Right lung (tissue), 5 donors: Measurements from ENCODE around the gene SERPINB7. TPM values are rescaled to one million over a fixed set of nuclear protein-coding genes. Genes with fewer than 3 reads are reported as not detected.
A peak's percentile ranks its signal among the peaks of the same experiment; 100 is the strongest.

Source experiments
- DNase-seq, 2 donors: peaks; one replicate each; pipeline ENCODE4 v3.0.0-alpha.2; 2013
- polyA plus RNA-seq, 5 donors: library from polyadenylated mRNA; unstranded; fragments of 120-200 nt; gene quantifications; one replicate each; pipeline versions ENCODE4 v1.2.1 to v1.2.3, GENCODE V29; 2013; ENCODE audit warnings: inconsistent platforms in 1 of 5, low replicate concordance in 1 of 5; ENCODE audit not compliant: insufficient read length in 5 of 5, insufficient read depth in 1 of 5

Gene SERPINB7
- polyA plus RNA-seq, 5 donors: not detected

DNA sequence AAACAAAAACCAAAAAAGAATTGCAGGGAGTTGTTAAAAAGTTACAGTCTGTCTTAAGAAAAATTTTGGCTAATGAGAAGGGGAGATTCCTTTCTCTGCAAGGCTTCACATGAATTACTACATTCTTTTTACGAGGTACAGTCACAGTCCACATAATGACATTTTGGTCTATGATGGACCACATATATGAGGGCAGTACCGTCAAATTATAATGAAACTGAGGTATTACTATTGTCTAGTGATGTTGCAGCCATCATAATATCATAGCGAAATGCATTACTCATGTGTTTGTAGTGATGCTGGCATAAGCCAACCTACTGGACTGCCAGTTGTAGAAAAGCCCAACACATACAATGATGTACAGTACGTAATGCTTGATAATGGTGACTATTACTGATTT, 12.5 kb downstream of the SERPINB7 start:
- DNase-seq: no peak

DNA sequence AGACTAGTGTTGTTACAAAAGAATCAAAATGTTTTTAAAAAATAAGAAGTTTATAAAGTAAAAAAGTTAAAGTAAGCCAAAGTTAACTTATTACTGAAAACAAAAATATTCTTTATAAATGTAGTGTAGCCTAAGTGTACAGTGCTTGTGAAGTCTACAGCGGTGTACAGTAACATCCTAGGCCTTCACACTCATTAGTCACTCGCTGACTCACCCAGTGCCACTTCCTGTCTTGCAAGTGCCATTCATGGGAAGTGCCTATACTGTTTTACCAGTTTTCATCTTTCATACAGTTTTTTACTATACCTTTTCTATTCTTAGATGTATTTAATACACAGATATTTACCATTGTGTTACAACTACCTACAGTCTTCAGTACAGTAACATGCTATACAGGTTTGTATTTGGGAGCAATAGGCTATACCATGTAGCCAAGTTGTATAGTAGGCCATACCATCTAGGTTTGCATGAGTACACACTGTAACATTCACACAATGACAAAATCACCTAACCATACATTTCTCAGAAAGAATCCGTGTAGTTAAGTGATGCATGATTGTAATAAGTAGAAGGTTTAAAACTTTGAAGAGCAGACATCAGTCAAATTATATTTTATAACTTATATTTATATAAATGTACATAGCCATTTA, 13.4 kb downstream of the SERPINB7 start:
- DNase-seq: no peak

DNA sequence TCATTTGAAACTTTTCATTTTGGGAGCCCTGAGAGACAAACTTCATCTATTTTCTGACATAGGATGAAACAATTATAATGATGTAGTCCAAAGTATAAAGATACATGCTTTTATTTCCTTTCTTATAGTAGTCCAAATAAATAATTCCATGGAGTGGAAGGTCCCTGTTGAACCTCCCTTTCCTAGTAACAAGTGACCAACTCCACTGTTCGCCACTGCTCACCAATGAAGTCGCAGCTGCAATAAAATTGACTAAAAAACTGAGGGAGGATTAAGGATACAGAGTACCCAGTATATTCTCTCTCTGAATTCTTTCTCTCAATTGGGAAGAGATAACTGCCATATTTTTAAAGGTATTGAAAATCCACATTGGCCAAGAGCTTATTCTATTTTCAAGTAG, 14.1 kb downstream of the SERPINB7 start:
- DNase-seq: no peak

DNA sequence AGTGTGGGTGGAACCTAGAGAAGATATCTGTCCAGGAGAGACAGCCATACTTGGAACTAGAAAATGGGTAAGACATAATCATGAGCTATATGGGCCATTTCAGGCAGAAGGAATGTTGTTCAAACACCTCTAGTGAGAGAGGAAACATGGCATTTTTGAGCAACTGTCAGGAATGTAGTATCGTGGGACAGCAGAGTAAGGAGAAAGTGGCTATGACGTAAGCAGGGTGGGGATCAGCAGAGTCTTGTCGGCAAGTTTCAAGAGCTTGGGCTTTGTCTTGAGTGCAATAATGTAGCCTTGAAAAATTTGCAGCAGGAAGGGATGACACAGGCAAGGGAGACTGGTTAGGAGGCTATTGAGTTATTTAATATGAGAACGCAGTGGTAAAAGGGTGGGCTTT, 20.4 kb downstream of the SERPINB7 start:
- DNase-seq: no peak

DNA sequence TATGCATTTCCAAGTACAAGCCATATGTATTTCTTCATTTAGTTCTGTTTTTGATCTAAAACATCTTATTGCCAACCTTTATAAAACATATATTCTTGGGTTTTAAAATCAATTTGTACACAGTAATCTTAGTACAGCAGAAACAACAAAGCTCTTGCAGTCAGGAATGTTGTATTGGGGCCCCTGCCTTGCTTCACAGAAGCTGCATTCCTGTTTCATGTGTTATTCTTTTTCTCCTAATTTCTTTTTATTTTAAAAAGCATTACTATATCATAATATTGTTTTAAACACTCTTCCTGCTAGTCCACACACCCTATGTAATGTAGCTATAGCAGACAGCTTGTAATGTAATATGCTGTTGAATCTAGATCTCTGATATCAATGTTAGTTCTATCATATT, 24.0 kb downstream of the SERPINB7 start:
- no peak for DNase-seq

DNA sequence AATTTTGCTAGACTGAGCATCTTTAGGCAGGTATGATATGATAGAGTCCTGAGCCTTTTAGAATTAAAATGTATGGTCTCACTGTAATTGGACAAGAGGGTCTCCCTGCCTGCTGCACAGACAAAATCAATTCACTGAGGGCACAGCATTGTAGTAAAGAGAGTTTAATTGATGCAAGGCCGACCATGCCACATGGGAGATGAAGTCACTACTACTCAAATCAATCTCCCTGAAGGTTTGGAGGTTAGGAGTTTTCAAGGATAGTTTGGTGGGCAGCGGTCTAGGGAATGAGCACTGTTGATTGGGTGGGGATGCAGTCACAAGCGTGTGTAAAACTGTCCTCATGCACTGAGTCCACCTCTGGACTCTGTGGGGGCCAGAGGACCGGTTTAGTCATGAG, 26.1 kb downstream of the SERPINB7 start:
- no peak for DNase-seq

DNA sequence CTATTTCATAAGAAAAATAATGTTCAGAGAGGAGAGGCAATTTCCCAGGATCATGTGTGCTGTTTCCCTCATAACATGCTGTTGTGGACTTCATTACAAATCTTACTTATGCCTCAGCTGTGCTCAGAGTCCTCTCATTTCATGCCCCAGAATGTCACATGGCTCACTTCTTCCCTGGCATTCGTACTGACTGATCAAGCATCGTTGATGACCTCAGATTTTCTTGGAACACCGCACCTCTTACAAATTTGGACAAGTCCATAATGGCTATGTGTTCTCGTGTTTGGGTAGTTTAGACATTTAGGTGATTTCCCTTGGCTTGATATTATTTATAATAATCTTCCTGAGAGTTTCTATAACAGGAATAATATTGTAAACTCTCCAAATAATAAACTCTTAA, 32.9 kb downstream of the SERPINB7 start:
- DNase-seq: no peak

DNA sequence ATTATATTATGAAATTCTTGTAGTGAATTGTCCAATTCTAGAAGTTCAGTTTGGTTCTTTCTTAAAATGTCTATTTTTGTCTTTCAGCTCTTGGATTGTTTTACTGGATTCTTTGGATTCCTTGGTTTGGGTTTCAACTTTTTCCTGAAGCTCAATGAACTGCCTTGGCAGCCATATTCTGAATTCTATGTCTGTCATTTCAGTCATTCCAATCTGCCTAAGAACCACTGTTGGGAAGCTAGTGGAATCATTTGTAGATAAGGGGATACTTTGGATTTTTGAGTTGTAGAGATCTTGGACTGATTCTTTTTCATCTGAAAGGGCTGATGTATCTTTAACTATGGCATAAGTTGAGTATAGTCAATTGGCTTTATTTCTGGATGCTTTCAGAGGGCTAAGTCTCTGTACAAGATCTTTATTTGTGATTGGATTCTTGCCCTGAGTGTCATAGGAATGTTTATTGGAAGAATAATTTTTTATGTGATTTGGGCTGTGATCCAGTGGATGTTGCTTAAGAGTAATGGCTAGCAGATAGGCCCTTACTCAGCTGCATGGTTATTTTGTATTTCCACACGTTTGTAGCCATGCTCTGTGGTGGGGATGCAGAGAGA, 42.3 kb downstream of the SERPINB7 start:
- DNase-seq: no peak

DNA sequence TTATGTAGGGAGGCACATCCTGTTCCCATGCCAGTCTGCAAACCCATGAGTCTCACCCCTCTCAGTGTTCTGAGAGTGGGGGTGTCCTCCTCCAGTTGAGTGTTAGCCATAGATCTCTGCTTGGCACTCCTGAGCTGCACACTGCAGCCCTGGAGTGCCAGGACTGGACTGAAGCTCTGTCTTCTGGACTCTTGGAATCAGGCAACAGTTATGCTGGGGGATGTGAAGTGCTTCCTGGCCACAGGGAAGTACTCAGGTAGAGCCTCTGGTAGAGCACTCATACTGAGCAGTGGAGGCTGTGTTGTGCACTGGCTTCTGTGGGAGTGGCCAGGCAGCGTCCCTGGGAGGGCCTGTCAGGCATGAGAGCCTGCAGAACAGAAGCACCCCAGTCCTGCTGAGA, 43.0 kb downstream of the SERPINB7 start:
- no peak for DNase-seq

DNA sequence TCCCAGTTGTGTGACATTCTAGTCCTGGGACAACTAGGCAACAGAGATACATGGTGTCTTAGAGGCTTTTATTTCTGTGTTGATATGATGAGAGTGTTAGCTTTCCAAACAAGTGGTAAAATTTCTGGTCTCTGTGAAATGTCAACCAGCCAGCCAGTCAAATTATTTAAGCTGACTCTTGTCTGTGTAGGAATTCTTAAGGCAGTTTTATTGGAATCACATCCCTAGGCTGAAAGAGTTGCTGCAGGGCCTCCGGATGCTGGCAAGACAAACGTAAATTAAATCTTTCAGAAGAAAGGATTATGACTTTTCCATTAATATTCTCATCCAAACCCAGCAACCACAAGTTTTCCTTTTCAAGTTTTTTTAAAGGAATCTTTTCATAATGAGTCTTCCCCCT, 44.6 kb downstream of the SERPINB7 start:
- DNase-seq: no peak

DNA sequence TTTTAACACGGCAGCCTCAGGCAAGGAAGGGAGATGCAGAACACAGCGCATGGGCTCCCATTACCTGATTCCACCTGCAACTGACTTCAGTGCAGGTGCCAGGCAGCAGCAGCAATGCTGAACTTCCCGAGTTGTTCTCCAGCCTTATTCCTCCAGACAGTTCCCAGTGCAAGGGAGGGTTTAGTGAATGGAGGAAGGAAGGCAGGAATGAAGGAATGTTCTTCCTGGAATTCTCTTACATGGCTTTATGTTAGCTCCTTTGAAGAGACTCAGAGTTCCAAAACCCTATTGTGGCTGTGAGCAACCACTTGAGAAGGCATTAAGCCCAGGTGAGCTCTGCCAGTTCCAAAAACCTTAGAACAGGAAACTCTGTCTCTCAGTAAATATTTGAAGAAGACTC, 45.5 kb downstream of the SERPINB7 start:
- no peak for DNase-seq

DNA sequence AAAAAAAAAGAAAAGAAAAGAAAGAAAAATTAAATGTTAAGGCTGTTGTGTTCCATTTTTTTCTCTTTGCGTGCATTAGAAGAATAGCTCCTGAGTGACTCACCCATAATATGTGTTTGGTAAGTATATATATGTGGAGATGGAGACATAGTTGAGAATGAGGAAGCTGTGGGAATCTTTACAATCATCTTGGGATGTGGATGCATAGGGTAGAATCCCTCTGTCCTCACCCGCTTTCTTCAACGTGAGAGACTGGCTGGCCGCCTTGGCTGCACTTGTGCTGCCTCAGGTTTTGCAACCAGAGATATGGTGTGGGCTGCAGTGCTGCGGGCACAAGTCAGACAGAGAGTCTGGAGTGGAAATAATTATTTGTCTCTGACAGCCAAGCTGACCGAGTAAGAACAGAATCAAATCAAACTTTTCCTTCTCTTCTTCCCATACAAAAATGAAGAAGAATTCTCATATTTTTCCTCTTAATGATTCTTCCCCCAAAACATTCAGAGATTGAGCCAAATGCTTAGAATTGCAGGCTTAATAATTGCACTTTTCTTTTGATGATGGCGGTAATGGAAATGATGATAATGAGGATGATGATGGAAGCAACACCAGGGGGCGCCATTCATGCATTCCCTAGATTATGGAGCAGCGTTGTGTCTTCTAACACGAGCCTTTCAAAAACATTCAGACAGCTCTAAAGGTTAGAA, 48.5 kb downstream of the SERPINB7 start:
- DNase-seq: no peak

DNA sequence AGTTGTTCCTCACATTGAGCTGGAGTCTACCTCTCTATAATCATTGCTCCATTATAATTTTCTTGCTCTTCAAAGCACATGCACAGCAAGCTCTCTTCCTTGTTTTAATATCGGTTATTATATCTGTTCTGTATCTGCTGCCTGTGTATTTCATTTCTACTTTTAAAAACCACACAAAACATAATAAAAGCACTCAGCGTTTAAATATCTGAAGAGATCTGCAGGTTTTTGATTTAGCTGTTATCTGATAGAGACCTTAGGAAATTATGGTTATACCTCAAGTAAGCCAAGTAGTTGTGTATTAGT, 49.0 kb downstream of the SERPINB7 start:
- no peak for DNase-seq

DNA sequence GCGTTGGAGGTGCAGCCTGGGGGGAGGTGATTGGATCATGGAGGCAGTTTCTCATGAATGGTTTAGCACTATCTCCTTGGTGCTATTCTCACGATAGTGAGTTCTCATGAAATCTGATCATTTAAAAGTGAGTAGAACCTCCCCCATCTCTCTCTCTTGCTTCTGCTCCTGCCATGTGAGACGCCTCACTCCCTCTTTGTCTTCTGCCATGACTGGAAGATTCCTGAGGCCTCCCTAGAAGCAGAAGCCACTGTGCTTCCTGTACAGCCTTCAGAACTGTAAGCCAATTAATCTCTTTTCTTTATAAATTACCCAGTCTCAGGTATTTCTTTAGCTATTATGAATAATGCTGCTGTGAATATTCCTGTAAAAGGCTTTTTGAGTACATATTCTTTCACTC, 52.9 kb downstream of the SERPINB7 start:
- DNase-seq: no peak

DNA sequence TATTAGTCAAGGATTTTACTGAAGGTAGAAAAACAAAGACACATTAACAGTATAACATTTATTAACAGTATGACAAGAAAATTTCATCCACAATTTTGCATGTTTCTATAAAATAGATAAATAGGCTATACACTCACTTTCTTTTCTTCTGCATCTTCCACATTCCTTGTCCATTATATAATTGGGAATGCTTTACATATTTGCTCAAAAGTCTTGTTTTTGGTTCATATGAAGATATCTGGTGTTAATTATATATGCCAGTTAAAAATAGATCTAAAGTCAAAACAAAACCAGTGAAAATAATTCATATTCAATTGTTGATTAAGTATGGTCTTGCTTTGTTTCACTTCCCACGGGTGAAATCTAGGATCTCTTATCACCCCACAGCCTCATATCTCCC, 53.4 kb downstream of the SERPINB7 start:
- DNase-seq: no peak

DNA sequence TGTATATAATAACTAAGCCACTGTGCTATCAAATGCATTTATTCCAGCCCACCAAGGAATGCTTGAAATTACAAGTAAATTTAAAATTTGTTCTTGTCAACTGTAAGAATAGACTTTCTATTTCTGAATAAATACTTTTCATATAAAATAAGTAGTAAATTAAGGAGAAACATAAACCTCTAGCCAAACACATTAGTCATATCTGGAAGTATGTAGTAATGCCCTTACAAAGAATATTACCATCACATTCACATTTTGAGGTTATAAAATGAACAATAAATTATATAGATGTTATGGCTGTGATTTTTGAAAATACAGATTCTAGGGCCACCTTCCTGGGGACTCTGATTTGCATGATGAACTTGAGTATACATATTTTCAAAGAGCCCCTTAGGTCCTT, 54.7 kb downstream of the SERPINB7 start:
- no peak for DNase-seq

DNA sequence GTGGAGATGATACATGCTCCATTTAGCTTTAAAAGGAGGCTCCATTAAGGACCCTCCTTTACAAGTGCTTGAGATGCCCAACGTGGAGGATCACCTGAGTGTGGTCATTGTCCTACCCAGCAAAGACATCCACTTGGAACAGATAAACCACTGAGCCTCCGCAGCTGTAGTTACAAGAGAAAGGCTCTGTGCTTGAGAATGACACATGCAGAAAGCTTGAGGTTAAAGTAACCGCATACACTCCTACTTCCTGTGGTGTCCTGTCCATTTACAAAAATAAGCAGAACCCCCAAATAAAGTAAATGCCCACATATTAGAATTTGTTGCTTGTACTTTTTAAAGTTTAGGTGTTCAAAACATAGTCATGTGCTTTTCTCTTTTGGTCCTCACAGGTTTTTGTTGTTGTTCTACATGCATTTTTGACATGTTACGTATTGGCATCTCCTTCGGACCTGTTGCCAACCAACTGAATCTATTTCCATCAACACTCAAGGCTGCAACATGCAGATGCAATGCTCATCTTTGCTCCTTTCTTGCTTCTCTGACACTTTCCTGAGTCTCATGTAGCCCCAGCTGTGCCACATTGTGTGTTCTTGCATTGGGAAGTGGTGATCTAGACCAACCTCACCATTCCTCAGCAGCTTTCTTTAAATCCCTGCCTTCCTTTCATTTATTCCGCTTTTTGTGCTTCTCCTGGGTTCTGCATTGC, 56.0 kb downstream of the SERPINB7 start:
- no peak for DNase-seq

DNA sequence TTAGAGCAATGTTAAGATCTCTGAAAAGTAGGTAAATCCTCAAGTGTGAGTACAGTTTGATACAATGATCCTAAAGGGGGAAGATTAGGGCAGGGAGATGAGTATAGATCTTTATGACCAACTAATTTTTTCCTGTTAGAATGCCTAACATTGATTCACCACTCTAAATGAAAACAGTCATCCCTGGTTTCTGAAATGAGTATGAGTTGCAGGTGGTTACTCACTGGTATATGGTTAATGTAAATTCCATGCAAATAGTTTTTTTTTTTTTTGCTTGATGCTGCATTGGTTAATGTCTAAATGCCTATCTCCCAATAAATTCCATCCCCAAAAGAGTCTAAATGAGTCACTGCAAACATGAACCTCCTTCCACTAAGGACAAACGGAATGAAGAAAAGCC, 57.3 kb downstream of the SERPINB7 start:
- no peak for DNase-seq

DNA sequence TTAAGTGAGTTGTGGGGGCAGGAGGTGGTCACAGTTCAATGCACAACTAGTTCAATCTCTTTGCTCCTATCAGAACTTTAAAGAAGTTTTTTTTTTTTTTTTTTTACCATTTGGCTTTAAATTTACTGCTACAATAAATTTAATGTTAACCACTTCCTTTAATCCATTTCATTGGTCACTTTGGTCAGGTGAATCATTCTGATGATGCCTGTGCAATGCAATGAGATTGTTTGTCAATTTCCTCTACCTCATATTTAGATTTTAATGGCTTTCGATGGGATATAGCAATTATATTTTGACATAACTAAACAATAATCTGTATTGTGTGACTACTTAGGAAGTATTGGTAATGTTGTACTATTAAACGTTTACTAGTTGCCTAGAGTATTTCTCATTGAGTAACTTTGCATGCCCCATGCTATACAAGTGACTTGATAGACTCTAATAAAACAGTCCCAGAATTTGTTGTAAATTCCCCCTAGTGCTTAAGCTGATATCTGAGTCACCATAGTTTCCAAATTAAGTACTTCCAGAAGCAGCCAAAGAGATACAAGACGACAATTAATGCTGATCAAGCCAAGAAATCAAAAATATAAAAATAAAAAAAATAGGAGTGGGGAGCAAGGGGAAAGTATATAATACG, 59.4 kb downstream of the SERPINB7 start:
- no peak for DNase-seq

DNA sequence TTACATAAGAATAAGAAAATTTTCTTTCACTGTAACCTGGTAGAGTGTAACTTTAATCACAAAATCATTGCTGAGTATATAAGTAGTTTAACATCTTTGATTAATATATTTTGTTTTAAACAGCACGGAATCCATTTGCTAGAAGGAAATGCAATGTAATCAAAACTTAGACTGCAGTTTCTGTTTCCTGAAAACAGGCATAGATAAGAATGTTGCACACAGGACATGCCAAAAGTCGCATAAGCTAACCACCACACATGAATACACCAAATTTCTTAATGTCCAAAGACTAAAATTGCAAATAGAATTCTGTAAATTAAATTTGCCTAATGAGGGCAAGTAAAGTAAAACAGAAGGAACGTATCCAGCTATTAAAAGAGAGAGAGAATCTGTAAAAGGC, 61.2 kb downstream of the SERPINB7 start:
- no peak for DNase-seq

DNA sequence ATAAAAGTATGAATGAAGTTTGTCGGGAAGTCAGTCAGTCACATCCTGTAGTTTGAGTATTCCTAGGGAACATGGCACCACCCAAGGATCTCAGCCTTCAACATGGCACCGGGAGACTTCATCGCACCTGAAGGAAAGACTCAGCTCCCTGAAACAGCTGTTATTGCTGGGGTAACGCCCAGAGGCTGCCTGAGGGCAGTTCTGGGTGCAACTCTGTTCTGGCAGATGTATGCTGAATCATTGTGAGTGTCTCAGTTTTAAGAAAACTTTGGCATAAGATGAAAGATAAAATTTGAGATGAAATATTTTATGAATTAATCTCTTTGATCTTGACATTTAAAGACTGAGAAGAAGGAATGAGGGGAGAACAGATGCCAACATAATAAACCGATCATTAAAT, 62.4 kb downstream of the SERPINB7 start:
- DNase-seq: no peak

DNA sequence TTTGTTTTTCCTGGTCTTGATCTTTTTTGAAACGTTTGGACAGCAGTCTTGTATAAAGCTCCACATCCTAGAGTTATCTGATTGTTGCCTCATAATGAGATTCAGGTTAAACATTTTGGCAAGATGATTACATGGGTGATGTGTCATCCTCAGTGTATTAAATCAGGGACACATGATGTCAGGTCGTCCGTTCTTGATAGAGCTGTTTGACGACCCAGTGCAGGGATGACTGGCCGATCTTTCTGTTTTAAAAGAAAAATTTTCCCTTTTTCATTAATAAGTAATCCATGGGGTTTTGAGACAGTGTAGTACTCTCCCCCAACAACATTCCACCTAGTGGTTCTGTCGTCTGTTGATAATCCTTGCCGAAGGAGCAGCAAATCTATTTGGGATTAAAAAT, 67.8 kb downstream of the SERPINB7 start:
- DNase-seq: no peak

DNA sequence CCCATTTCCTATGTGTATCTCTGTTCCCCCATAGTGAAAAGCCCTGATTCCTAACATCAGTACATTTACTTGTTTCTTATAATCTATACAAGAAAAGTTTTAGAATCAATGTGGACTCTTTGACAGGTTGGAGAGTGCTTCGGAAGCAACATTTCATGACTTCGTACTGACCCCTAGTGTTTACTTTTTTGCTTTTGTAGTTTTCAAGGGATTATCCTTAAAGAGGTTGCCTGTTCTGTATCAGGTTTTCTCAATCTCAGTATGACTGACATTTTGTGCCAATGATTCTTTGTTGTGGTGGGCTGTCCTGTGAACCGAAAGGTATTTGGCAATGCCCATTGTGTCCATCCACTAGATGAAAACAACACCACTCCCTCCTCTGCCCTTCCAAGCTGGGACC, 69.0 kb downstream of the SERPINB7 start:
- peak in 1 of 2 donors; percentile 3 for DNase-seq
